PFSK-1 (cell line): ENCODE measurements around the gene HEPN1.

ENCODE experiments used
- POLR2AphosphoS5 ChIP-seq: IDR thresholded peaks from 2 replicates; pipeline ENCODE4 v1.6.1; 2012; ENCODE audit warnings: low read depth, mild to moderate bottlenecking, control low read depth, low read length, moderate library complexity
- SIN3A ChIP-seq: IDR thresholded peaks from 2 replicates; pipeline ENCODE4 v1.6.1; 2012; ENCODE audit warnings: mild to moderate bottlenecking, low read length, moderate library complexity, borderline replicate concordance; ENCODE audit not compliant: insufficient read depth

- TF ChIP-seq POLR2AphosphoS5 (no peak), SIN3A (no peak)
Observed at GRCh38 chr11:124941703-124942102, 22.7 kb downstream of the HEPN1 start.
